Prostate gland (tissue), 2 donors: ENCODE data around the gene LRRC34. TPM values are rescaled to one million over a fixed set of nuclear protein-coding genes. Genes with fewer than 3 reads are reported as not detected.

Experiments used
- DNase-seq: peaks from one replicate; pipeline ENCODE4 v3.0.0-alpha.2; 2019; ENCODE audit warnings: low spot score
- H3K27ac ChIP-seq, 2 donors: fragments of 200-600 bp; sonication (generic); 2 replicates each; pipeline ENCODE4 v1.5.1; 2017 to 2019
- H3K27me3 ChIP-seq: fragments of 200-600 bp; sonication (generic); replicated peaks from 2 replicates; pipeline ENCODE4 v1.5.1; 2019; ENCODE audit not compliant: insufficient read depth
- H3K36me3 ChIP-seq, 2 donors: fragments of 200-600 bp; sonication (generic); 1 replicate in 1 of 2; 2 replicates in 1 of 2; pipeline versions ENCODE4 v1.5.1 to v1.8.1; 2017 to 2019
- H3K4me1 ChIP-seq: fragments of 200-600 bp; sonication (generic); replicated peaks from 2 replicates; pipeline ENCODE4 v1.5.1; 2019
- H3K4me3 ChIP-seq, 2 donors: fragments of 200-600 bp; sonication (generic); 2 replicates each; pipeline ENCODE4 v1.5.1; 2017 to 2019
- H3K9me3 ChIP-seq: fragments of 200-600 bp; sonication (generic); 2 replicates; pipeline ENCODE4 v1.5.1; 2017
- POLR2A ChIP-seq: fragments of 450-650 bp; IDR thresholded peaks from one replicate; pipeline ENCODE4 v1.6.1; 2016; ENCODE audit warnings: antibody characterized with exemption, mild to moderate bottlenecking
- POLR2AphosphoS5 ChIP-seq: sonication (generic); formaldehyde crosslinking; IDR thresholded peaks from one replicate; pipeline ENCODE4 v1.6.1; 2017; ENCODE audit warnings: antibody characterized with exemption
- WGBS: methylation state at CpG from one replicate; pipeline ENCODE4 v1.1.5; 2018; 5-methylcytosine and 5-hydroxymethylcytosine counted together
- intact Hi-C: fragments of 100-400 bp; cut with DNase I; formaldehyde crosslinking; loops from one replicate; pipeline ENCODE4 v1.14.2; 2022
- total RNA-seq, 2 donors: library from RNA; depleted of rRNA; stranded (reverse); fragments of >200 nt; gene quantifications; one replicate each; pipeline ENCODE4 v1.1.0, GENCODE V29; 2016
- TF ChIP-seq, protein P1 (sequence below), 4 experiments: fragments of 200-600 bp in 2 of 4; fragments of 450-650 bp in 2 of 4; sonication (generic) in 2 of 4; IDR thresholded peaks; 1 replicate in 3 of 4; 2 replicates in 1 of 4; pipeline ENCODE4 v1.5.1; 2016 to 2019; ENCODE audit warnings: antibody characterized with exemption in 4 of 4, mild to moderate bottlenecking in 2 of 4, moderate library complexity in 2 of 4

The LRRC34 gene
- total RNA-seq, 2 donors from 2014 or later = 2.8 to 5.4 TPM

DNA sequence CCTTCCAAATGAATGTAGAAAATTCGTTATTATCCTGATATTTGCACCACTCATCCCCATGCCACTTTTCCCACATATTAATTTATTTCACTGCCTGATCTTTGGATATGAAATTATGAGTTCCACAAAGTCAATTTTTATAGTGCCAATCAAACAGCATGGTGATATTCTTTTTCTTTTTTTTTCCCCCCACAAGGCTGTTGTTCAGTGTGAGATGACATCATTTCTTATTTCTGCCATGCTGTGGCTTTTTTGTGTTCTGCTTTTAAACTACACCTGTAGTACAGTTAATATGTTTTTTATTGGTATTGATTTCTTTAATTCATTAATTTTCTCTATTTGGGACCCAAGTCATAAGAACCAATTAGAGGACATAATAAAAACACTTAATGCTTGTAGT is 24.9 kb downstream of the LRRC34 start:
- Histone ChIP-seq H3K9me3 (no peaks in the 10 kb centered on the region), H3K27ac (no peak overlapping the region), H3K36me3 (peaks cover 0 to 7% of the 10 kb centered on the region in 2 donors), H3K4me3 (no peak overlapping the region), H3K4me1 (no peaks in the 10 kb centered on the region), H3K27me3 (no peaks in the 10 kb centered on the region)
- DNase-seq = no peak
- TF ChIP-seq POLR2A = no peak
- TF ChIP-seq, protein P1, sequence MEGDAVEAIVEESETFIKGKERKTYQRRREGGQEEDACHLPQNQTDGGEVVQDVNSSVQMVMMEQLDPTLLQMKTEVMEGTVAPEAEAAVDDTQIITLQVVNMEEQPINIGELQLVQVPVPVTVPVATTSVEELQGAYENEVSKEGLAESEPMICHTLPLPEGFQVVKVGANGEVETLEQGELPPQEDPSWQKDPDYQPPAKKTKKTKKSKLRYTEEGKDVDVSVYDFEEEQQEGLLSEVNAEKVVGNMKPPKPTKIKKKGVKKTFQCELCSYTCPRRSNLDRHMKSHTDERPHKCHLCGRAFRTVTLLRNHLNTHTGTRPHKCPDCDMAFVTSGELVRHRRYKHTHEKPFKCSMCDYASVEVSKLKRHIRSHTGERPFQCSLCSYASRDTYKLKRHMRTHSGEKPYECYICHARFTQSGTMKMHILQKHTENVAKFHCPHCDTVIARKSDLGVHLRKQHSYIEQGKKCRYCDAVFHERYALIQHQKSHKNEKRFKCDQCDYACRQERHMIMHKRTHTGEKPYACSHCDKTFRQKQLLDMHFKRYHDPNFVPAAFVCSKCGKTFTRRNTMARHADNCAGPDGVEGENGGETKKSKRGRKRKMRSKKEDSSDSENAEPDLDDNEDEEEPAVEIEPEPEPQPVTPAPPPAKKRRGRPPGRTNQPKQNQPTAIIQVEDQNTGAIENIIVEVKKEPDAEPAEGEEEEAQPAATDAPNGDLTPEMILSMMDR (IDR thresholded peaks at IDR 0.05) = no peak
- no peak for TF ChIP-seq POLR2AphosphoS5
- intact Hi-C loops = no loop called here
- WGBS = 89% methylated on average over 1 of the region's 1 CpG

DNA sequence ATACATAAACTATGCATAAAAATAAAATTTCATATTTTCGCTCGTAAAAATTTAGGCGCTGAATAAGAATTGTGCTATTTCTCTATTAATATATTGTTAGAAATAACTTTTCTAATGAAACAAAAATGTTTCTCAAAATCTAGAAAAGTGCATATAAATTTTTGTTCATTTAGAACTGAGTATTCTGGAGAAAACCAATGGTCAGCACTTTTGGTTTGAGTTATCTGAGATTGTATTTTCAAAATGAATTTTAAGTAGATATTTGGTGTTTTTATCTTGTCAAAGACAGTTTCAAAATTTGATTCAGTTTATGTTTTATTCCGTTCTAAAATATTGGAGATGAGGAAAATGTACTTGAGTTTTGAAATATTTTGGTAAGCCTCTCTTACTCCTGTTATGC is 25.6 kb downstream of the LRRC34 start:
- intact Hi-C loops = no loop called here
- no peaks in the 10 kb centered on the region for H3K9me3 ChIP-seq
- H3K27me3 ChIP-seq = no peaks in the 10 kb centered on the region
- no peak overlapping the region for H3K27ac ChIP-seq
- no peak for TF ChIP-seq POLR2AphosphoS5
- TF ChIP-seq, protein P1 (IDR thresholded peaks at IDR 0.05) = no peak
- no peak for TF ChIP-seq POLR2A
- H3K4me3 ChIP-seq = no peak overlapping the region
- H3K4me1 ChIP-seq = no peaks in the 10 kb centered on the region
- 95% methylated on average over 4 of the region's 4 CpGs for WGBS
- peaks cover 0 to 7% of the 10 kb centered on the region in 2 donors for H3K36me3 ChIP-seq
- DNase-seq = no peak

DNA sequence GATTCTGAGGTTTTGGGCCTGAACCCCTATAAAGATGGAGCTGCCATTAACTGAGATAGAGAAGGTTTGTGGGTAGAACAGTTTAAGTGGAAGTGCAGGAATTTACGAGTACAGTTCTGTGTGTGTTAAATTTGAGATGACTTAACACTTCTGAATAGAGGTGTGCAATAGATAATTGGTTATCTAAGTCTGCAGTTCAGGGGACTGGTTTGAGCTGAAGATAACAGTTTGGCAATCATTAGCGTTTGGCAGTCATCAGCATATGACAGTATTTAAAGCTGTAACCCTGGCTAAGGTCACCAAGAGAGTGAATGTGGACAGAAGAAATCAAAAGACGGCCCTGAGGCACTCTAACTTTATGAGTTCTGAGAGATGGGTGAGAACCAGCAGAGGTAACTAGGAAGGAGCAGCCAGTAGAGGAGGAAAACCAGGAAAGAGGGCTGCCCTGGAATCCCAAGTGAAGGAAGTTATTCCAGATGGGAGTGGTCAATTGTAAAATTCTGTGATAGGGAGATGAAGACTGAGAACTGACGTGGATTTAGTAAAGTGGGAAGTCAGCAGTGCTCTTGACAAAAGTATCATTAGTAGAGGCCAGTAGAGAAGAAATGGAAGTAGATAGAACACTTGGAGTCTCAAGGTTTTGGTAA is 31.4 kb downstream of the LRRC34 start:
- Histone ChIP-seq H3K27ac (no peak overlapping the region), H3K9me3 (no peaks in the 10 kb centered on the region), H3K4me3 (no peak overlapping the region), H3K27me3 (no peaks in the 10 kb centered on the region), H3K36me3 (peaks cover 0 to 9% of the 10 kb centered on the region in 2 donors), H3K4me1 (no peaks in the 10 kb centered on the region)
- WGBS = 82% methylated on average over 4 of the region's 4 CpGs
- intact Hi-C loops = no loop called here
- TF ChIP-seq POLR2AphosphoS5 (no peak), POLR2A (no peak)
- TF ChIP-seq, protein P1 (IDR thresholded peaks at IDR 0.05) = no peak
- DNase-seq = no peak

DNA sequence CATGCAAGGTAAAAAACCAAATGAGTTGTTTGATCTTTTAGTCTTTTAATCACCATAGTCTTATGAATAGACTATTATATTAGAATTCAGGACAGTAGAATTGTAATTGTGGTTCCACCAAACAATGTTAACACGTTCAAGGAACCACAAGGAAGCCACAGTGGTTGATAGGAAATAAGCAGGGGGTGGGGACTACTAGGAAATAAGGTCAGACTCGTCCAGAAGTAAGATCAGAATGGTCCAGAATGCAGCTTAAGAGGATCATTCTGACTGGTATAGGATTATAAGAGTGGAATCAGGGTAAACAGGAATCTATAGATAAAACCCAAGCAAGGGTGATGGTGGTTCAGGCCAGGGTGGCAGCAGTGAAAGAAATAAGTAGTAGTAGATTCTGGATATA is 32.0 kb downstream of the LRRC34 start:
- H3K36me3 ChIP-seq = peaks cover 0 to 4% of the 10 kb centered on the region in 2 donors
- 74% methylated on average over 2 of the region's 2 CpGs for WGBS
- intact Hi-C loops = no loop called here
- H3K27me3 ChIP-seq = no peaks in the 10 kb centered on the region
- H3K4me3 ChIP-seq = no peak overlapping the region
- no peaks in the 10 kb centered on the region for H3K4me1 ChIP-seq
- H3K27ac ChIP-seq = no peak overlapping the region
- no peaks in the 10 kb centered on the region for H3K9me3 ChIP-seq
- no peak for TF ChIP-seq POLR2A
- TF ChIP-seq, protein P1 (IDR thresholded peaks at IDR 0.05) = no peak
- no peak for TF ChIP-seq POLR2AphosphoS5
- no peak for DNase-seq

DNA sequence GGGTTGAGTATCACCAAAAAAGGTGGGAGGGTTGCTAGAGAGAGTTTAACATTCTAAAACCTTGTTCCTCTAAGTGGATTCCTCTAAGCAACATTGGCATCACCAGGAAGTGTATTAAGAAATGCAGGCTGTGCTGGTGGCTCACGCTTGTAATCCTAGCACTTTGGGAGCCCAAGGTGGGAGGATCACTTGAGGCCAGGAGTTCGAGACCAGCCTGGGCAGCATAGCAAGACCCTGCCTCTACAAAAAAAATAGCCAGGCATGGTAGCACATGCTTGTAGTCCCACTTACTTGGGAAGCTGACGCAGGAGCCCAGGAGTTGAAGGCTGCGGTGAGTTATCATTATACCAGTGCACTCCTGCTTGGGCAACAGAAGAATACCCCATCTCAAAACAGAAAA is 34.9 kb downstream of the LRRC34 start:
- H3K4me3 ChIP-seq = no peak overlapping the region
- no peak overlapping the region for H3K27ac ChIP-seq
- H3K4me1 ChIP-seq = peaks cover 10% of the 10 kb centered on the region
- no peak for DNase-seq
- intact Hi-C loops = no loop called here
- H3K27me3 ChIP-seq = no peaks in the 10 kb centered on the region
- 95% methylated on average over 4 of the region's 4 CpGs for WGBS
- H3K36me3 ChIP-seq = peaks cover 0 to 3% of the 10 kb centered on the region in 2 donors
- TF ChIP-seq POLR2A (no peak), POLR2AphosphoS5 (no peak)
- TF ChIP-seq, protein P1 (IDR thresholded peaks at IDR 0.05) = no peak
- no peaks in the 10 kb centered on the region for H3K9me3 ChIP-seq
